Parathyroid adenoma (tissue), 2 donors: ENCODE measurements around the gene JOSD1.

Experiments used
- H2AFZ ChIP-seq: fragments of 300-600 bp; sonication (generic); one replicate; pipeline ENCODE4 v1.7.0; 2017; ENCODE audit warnings: antibody characterized with exemption, mild to moderate bottlenecking
- H3K27ac ChIP-seq: fragments of 300-600 bp; sonication (generic); one replicate; pipeline ENCODE4 v1.7.0; 2017
- H3K27me3 ChIP-seq: fragments of 300-600 bp; sonication (generic); one replicate; pipeline ENCODE4 v1.7.0; 2017; ENCODE audit warnings: low read length; ENCODE audit not compliant: control insufficient read depth, insufficient read depth
- H3K36me3 ChIP-seq: fragments of 300-600 bp; sonication (generic); one replicate; pipeline ENCODE4 v1.7.0; 2017; ENCODE audit warnings: low read length; ENCODE audit not compliant: control insufficient read depth, insufficient read depth
- H3K4me1 ChIP-seq: fragments of 300-600 bp; sonication (generic); one replicate; pipeline ENCODE4 v1.7.0; 2017; ENCODE audit warnings: control low read depth
- H3K4me2 ChIP-seq: fragments of 300-600 bp; sonication (generic); one replicate; pipeline ENCODE4 v1.7.0; 2017; ENCODE audit warnings: low read length
- H3K4me3 ChIP-seq: fragments of 300-600 bp; sonication (generic); one replicate; pipeline ENCODE4 v1.7.0; 2017; ENCODE audit warnings: low read depth, low read length
- H3K79me2 ChIP-seq: fragments of 300-600 bp; sonication (generic); one replicate; pipeline ENCODE4 v1.7.0; 2017; ENCODE audit warnings: control low read depth
- H3K9ac ChIP-seq: fragments of 300-600 bp; sonication (generic); one replicate; pipeline ENCODE4 v1.7.0; 2017; ENCODE audit warnings: mild to moderate bottlenecking
- H3K9me3 ChIP-seq: fragments of 300-600 bp; sonication (generic); one replicate; pipeline ENCODE4 v1.7.0; 2017; ENCODE audit warnings: low read length; ENCODE audit not compliant: control insufficient read depth
- CTCF ChIP-seq: fragments of 300-600 bp; sonication (generic); IDR thresholded peaks from one replicate; pipeline ENCODE4 v1.7.0; 2017; ENCODE audit warnings: antibody characterized with exemption, mild to moderate bottlenecking
- donor health status: primary hyperparathyroidism.

Gene JOSD1

GRCh38 chr22:38716271-38716670 lies 15.5 kb upstream of the JOSD1 start:
- no peaks in the 10 kb centered on the region for H3K9me3 ChIP-seq
- no peak overlapping the region for H3K9ac ChIP-seq
- no peak overlapping the region for H3K4me3 ChIP-seq
- no peaks in the 10 kb centered on the region for H3K27me3 ChIP-seq
- no peak for TF ChIP-seq CTCF
- peaks cover 2% of the 10 kb centered on the region for H3K4me1 ChIP-seq
- no peak overlapping the region for H3K27ac ChIP-seq
- peaks cover 5% of the 10 kb centered on the region for H3K79me2 ChIP-seq
- H2AFZ ChIP-seq, result no peak overlapping the region
- no peaks in the 10 kb centered on the region for H3K36me3 ChIP-seq
- H3K4me2 ChIP-seq, result no peak overlapping the region

DNA sequence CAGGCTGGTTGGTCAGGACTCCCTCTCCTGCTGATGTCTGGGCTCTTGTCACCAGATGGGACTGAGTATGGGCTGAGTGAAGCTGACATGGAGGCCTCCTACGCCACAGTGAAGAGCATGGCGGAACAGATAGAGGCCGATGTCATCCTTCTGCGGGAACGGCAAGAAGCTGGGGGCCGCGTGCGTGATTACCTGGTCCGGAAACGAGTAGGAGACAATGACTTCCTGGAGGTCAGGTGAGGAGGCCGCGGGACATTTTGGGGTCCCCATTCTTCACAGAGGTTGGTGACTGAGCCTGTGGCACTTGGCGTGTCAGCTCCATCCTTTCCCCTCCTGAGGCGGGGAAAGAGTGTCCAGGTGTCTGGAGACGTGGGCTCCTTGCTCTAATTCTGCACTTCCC lies 15.1 kb upstream of the JOSD1 start:
- Histone ChIP-seq H3K27me3 (no peaks in the 10 kb centered on the region), H3K36me3 (no peaks in the 10 kb centered on the region), H3K9me3 (no peaks in the 10 kb centered on the region), H3K4me2 (no peak overlapping the region), H3K4me3 (no peak overlapping the region), H3K9ac (no peak overlapping the region), H3K79me2 (peaks cover 5% of the 10 kb centered on the region), H3K4me1 (peaks cover 2% of the 10 kb centered on the region), H2AFZ (no peak overlapping the region), H3K27ac (no peak overlapping the region)
- TF ChIP-seq CTCF, result no peak

DNA sequence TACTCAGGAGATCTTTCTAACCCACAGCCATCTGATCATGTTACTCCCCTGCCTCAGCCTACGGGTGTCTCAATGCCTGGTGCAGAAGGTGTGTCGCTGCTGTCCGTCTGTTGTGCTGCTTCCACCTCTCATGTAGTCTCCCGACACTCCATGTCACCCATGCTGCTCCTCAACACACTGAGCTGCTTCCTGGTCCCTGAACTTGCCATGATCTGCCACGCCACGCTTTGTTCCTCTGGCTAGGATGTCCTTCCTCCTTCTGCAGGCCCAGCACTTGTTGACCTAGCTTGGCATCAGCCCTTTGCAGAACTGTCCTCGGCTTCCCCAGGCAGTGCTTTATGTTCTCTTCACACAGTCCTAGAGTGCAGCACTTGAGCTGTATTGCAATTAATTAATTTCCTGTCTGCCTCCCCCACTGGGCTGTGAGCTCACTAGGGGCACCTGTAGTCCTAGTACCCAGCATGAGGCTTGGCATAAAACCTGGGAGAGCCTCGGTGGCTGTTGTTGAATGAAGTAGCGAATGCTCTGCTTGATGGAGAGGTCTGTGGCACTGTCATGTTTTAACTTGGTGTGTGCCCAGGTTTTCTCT lies 14.5 kb upstream of the JOSD1 start:
- H3K4me1 ChIP-seq, result peaks cover 2% of the 10 kb centered on the region
- H3K9ac ChIP-seq, result no peak overlapping the region
- peaks cover 5% of the 10 kb centered on the region for H3K79me2 ChIP-seq
- no peaks in the 10 kb centered on the region for H3K9me3 ChIP-seq
- TF ChIP-seq CTCF, result no peak
- H3K36me3 ChIP-seq, result no peaks in the 10 kb centered on the region
- no peak overlapping the region for H2AFZ ChIP-seq
- H3K4me2 ChIP-seq, result no peak overlapping the region
- H3K27ac ChIP-seq, result no peak overlapping the region
- no peaks in the 10 kb centered on the region for H3K27me3 ChIP-seq
- H3K4me3 ChIP-seq, result no peak overlapping the region

DNA sequence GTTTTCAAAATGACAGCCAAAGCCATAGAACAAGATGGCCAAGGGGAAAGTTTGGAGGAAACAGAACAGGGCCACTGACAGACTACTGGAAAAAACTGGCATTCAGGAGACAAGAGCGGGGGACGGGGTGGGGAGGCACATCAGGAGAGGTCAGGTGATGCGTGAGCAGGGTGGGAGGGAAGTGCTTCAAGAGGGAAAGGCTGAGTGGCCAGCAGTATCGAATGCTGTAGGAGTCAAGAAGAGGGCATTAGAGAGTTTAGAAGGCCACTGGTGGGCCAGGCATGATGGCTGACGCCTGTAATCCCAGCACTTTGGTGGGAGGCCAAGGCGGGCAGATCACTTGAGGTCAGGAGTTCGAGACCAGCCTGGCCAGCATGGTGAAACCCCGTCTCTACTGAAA lies 13.2 kb upstream of the JOSD1 start:
- no peak for TF ChIP-seq CTCF
- Histone ChIP-seq H3K79me2 (peaks cover 9% of the 10 kb centered on the region), H3K36me3 (no peaks in the 10 kb centered on the region)

GRCh38 chr22:38712486-38713207 lies 11.9 kb upstream of the JOSD1 start:
- H3K4me1 ChIP-seq, result peaks cover 2% of the 10 kb centered on the region
- peaks cover 21% of the 10 kb centered on the region for H3K79me2 ChIP-seq
- no peaks in the 10 kb centered on the region for H3K27me3 ChIP-seq
- no peak overlapping the region for H3K27ac ChIP-seq
- H2AFZ ChIP-seq, result no peak overlapping the region
- no peak overlapping the region for H3K4me2 ChIP-seq
- H3K9ac ChIP-seq, result no peak overlapping the region
- H3K4me3 ChIP-seq, result no peak overlapping the region
- TF ChIP-seq CTCF, result no peak
- no peaks in the 10 kb centered on the region for H3K9me3 ChIP-seq
- H3K36me3 ChIP-seq, result no peaks in the 10 kb centered on the region

More for the DNA sequence above, 13.2 kb upstream of the JOSD1 start:
- Histone ChIP-seq H3K27me3 (no peaks in the 10 kb centered on the region), H2AFZ (no peak overlapping the region), H3K4me1 (peaks cover 2% of the 10 kb centered on the region), H3K27ac (no peak overlapping the region), H3K4me3 (no peak overlapping the region), H3K9ac (no peak overlapping the region), H3K9me3 (no peaks in the 10 kb centered on the region), H3K4me2 (no peak overlapping the region)
